Measurements from ENCODE around the gene AGBL2.
"Not testable (repeated sequence)": the region's sequence is repeated elsewhere in the genome, so short reads cannot be mapped to it uniquely, and the experiment has no call there.

Gene AGBL2

GRCh38 chr11:47636331-47636730 lies 78.8 kb downstream of the AGBL2 start:
- not testable (repeated sequence) for H3K4me3 ChIP-seq (ENCODE audit: extremely low read depth, insufficient read depth, low read length, poor library complexity, severe bottlenecking); H3K9me3 ChIP-seq (ENCODE audit: control insufficient read depth, low read length); H3K4me1 ChIP-seq (ENCODE audit: control insufficient read depth, insufficient read depth, low read length, poor library complexity, severe bottlenecking); H3K27ac ChIP-seq (ENCODE audit: low read depth, low read length, severe bottlenecking)
- 100% methylated on average over 2 to 3 of the region's 11 CpGs for WGBS, 2 experiments (ENCODE audit: insufficient coverage in 2 of 2)
- H3K36me3 ChIP-seq (ENCODE audit: control insufficient read depth, insufficient read depth, low read length): peaks cover 63% of the 10 kb centered on the region

- no peaks in the 10 kb centered on the region for H3K4me1 ChIP-seq (ENCODE audit: control insufficient read depth, insufficient read depth, low read length, poor library complexity, severe bottlenecking)
- 88% methylated on average over 1 of the region's 5 CpGs; no CpG with 5 or more reads in 1 of the 2 experiments for whole genome bisulfite sequencing, 2 experiments (ENCODE audit: insufficient coverage in 2 of 2)
- H3K9me3 ChIP-seq (ENCODE audit: control insufficient read depth, low read length): no peaks in the 10 kb centered on the region
- H3K4me3 ChIP-seq (ENCODE audit: extremely low read depth, insufficient read depth, low read length, poor library complexity, severe bottlenecking): no peak overlapping the region
- H3K36me3 ChIP-seq (ENCODE audit: control insufficient read depth, insufficient read depth, low read length): peaks cover 81% of the 10 kb centered on the region
- H3K27ac ChIP-seq (ENCODE audit: low read depth, low read length, severe bottlenecking): no peak overlapping the region
These were observed 83.7 kb downstream of the AGBL2 start for GRCh38 chr11:47631473-47631872.

- Histone ChIP-seq H3K27ac (ENCODE audit: low read depth, low read length, severe bottlenecking) (no peak overlapping the region), H3K4me3 (ENCODE audit: extremely low read depth, insufficient read depth, low read length, poor library complexity, severe bottlenecking) (no peak overlapping the region), H3K4me1 (ENCODE audit: control insufficient read depth, insufficient read depth, low read length, poor library complexity, severe bottlenecking) (no peaks in the 10 kb centered on the region), H3K36me3 (ENCODE audit: control insufficient read depth, insufficient read depth, low read length) (peaks cover 81% of the 10 kb centered on the region), H3K9me3 (ENCODE audit: control insufficient read depth, low read length) (no peaks in the 10 kb centered on the region)
- 94 to 100% methylated on average over 1 to 3 of the region's 4 CpGs for WGBS, 2 experiments (ENCODE audit: insufficient coverage in 2 of 2)
These were observed 87.1 kb downstream of the AGBL2 start for GRCh38 chr11:47628026-47628425.

DNA sequence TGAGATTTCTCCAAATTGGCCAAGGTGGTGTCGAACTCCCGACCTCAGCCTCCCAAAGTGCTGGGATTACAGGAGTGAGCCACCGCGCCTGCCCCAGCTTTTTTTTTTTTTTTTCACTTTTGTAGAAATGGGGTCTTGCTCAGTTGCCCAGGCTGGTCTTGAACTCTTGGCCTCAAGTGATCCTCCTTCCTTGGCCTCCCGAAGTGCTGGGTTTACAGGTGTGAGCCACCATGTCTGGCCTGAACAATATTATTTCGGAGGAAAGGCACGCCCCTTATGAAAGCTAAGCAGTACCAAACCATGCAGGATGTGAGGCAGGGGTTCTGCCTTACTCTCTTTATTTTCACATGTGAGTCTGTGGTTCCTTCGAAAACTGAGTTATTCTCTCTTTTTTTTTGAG lies 88.9 kb downstream of the AGBL2 start:
- 94 to 100% methylated on average over 4 to 5 of the region's 8 CpGs for WGBS, 2 experiments (ENCODE audit: insufficient coverage in 2 of 2)
- Histone ChIP-seq H3K27ac (ENCODE audit: low read depth, low read length, severe bottlenecking) (no peak overlapping the region), H3K36me3 (ENCODE audit: control insufficient read depth, insufficient read depth, low read length) (peaks cover 87% of the 10 kb centered on the region), H3K4me1 (ENCODE audit: control insufficient read depth, insufficient read depth, low read length, poor library complexity, severe bottlenecking) (no peaks in the 10 kb centered on the region), H3K4me3 (ENCODE audit: extremely low read depth, insufficient read depth, low read length, poor library complexity, severe bottlenecking) (no peak overlapping the region), H3K9me3 (ENCODE audit: control insufficient read depth, low read length) (no peaks in the 10 kb centered on the region)

- no peak overlapping the region for H3K4me3 ChIP-seq (ENCODE audit: extremely low read depth, insufficient read depth, low read length, poor library complexity, severe bottlenecking)
- WGBS, 2 experiments (ENCODE audit: insufficient coverage in 2 of 2): 100% methylated on average over 1 of the region's 2 CpGs; no CpG with 5 or more reads in 1 of the 2 experiments
- no peak overlapping the region for H3K27ac ChIP-seq (ENCODE audit: low read depth, low read length, severe bottlenecking)
- H3K9me3 ChIP-seq (ENCODE audit: control insufficient read depth, low read length): no peaks in the 10 kb centered on the region
- H3K36me3 ChIP-seq (ENCODE audit: control insufficient read depth, insufficient read depth, low read length): peaks cover 75% of the 10 kb centered on the region
- no peaks in the 10 kb centered on the region for H3K4me1 ChIP-seq (ENCODE audit: control insufficient read depth, insufficient read depth, low read length, poor library complexity, severe bottlenecking)
These were observed 94.3 kb downstream of the AGBL2 start for GRCh38 chr11:47620836-47621378.

GRCh38 chr11:47617417-47617809 lies 97.8 kb downstream of the AGBL2 start:
- H3K4me3 ChIP-seq (ENCODE audit: extremely low read depth, insufficient read depth, low read length, poor library complexity, severe bottlenecking): no peak overlapping the region
- H3K4me1 ChIP-seq (ENCODE audit: control insufficient read depth, insufficient read depth, low read length, poor library complexity, severe bottlenecking): no peaks in the 10 kb centered on the region
- H3K9me3 ChIP-seq (ENCODE audit: control insufficient read depth, low read length): no peaks in the 10 kb centered on the region
- H3K36me3 ChIP-seq (ENCODE audit: control insufficient read depth, insufficient read depth, low read length): peaks cover 48% of the 10 kb centered on the region
- H3K27ac ChIP-seq (ENCODE audit: low read depth, low read length, severe bottlenecking): no peak overlapping the region
- 93% methylated on average over 2 of the region's 3 CpGs; no CpG with 5 or more reads in 1 of the 2 experiments for WGBS, 2 experiments (ENCODE audit: insufficient coverage in 2 of 2)

DNA sequence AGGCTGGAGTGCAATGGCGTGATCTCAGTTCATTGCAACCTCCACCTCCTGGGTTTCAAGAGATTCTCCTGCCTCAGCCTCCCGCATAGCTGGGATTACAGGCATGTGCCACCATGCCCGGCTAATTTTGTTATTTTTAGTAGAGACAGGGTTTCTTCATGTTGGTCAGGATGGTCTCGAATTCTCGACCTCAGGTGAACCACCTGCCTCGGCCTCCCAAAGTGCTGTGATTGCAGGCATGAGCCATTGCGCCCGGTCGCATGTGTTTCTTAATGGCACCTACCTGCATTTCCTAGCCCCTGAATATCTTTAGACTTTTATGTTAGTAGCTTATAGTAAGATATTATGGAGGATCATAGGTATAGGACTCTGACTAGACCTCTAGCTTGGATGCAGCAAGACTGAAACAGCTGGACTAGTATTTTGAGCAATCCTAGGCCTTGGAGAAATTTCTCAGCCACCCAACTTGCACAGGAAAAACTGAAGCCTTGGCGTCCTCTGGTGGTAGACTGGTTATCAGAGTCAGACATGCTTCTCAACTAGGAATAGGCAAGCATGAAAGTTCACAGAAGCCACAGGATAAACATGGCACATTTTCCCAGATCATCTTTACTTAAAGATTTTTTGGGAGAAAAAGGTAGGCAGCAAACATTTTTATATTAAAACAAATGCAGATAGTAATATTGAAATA lies 98.3 kb downstream of the AGBL2 start:
- 76 to 99% methylated on average over 4 to 7 of the region's 10 CpGs for WGBS, 2 experiments (ENCODE audit: insufficient coverage in 2 of 2)
- Histone ChIP-seq H3K4me1 (ENCODE audit: control insufficient read depth, insufficient read depth, low read length, poor library complexity, severe bottlenecking) (no peaks in the 10 kb centered on the region), H3K4me3 (ENCODE audit: extremely low read depth, insufficient read depth, low read length, poor library complexity, severe bottlenecking) (no peak overlapping the region), H3K36me3 (ENCODE audit: control insufficient read depth, insufficient read depth, low read length) (peaks cover 43% of the 10 kb centered on the region), H3K27ac (ENCODE audit: low read depth, low read length, severe bottlenecking) (no peak overlapping the region), H3K9me3 (ENCODE audit: control insufficient read depth, low read length) (no peaks in the 10 kb centered on the region)

DNA sequence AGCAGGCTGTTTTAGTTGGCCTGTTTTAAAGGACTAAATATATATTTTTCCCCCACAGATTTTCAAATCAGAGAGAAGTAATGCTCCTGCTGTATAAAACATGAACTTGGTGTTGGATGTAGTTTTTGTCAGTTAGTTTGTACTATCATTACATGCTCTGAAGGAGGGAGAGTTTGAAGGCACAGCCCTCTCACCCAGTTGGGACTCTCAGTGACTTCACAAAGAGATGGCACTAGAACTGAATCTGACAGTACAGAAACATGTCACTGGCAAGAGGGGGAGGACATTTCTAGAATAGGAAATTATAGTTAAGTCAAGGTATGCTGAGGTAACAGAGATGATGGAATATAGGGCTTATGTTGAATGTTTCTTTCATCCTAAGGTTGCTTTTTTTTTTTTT lies 99.9 kb downstream of the AGBL2 start:
- Histone ChIP-seq H3K27ac (ENCODE audit: low read depth, low read length, severe bottlenecking) (no peak overlapping the region), H3K4me1 (ENCODE audit: control insufficient read depth, insufficient read depth, low read length, poor library complexity, severe bottlenecking) (no peaks in the 10 kb centered on the region), H3K9me3 (ENCODE audit: control insufficient read depth, low read length) (no peaks in the 10 kb centered on the region), H3K36me3 (ENCODE audit: control insufficient read depth, insufficient read depth, low read length) (peaks cover 30% of the 10 kb centered on the region), H3K4me3 (ENCODE audit: extremely low read depth, insufficient read depth, low read length, poor library complexity, severe bottlenecking) (no peak overlapping the region)

GRCh38 chr11:47611348-47611794 lies 103.8 kb downstream of the AGBL2 start:
- Histone ChIP-seq H3K4me3 (ENCODE audit: extremely low read depth, insufficient read depth, low read length, poor library complexity, severe bottlenecking) (no peak overlapping the region), H3K9me3 (ENCODE audit: control insufficient read depth, low read length) (no peaks in the 10 kb centered on the region), H3K27ac (ENCODE audit: low read depth, low read length, severe bottlenecking) (no peak overlapping the region), H3K36me3 (ENCODE audit: control insufficient read depth, insufficient read depth, low read length) (peaks cover 8% of the 10 kb centered on the region), H3K4me1 (ENCODE audit: control insufficient read depth, insufficient read depth, low read length, poor library complexity, severe bottlenecking) (peaks cover 15% of the 10 kb centered on the region)
- WGBS, 2 experiments (ENCODE audit: insufficient coverage in 2 of 2): 96 to 100% methylated on average over 2 to 3 of the region's 6 CpGs

- 92 to 97% methylated on average over 3 of the region's 3 CpGs for WGBS, 2 experiments (ENCODE audit: insufficient coverage in 2 of 2)
- Histone ChIP-seq H3K9me3 (ENCODE audit: control insufficient read depth, low read length) (no peaks in the 10 kb centered on the region), H3K4me3 (ENCODE audit: extremely low read depth, insufficient read depth, low read length, poor library complexity, severe bottlenecking) (no peak overlapping the region), H3K27ac (ENCODE audit: low read depth, low read length, severe bottlenecking) (no peak overlapping the region), H3K36me3 (ENCODE audit: control insufficient read depth, insufficient read depth, low read length) (peaks cover 3% of the 10 kb centered on the region), H3K4me1 (ENCODE audit: control insufficient read depth, insufficient read depth, low read length, poor library complexity, severe bottlenecking) (peaks cover 15% of the 10 kb centered on the region)
These were observed 105.5 kb downstream of the AGBL2 start for GRCh38 chr11:47609675-47610074.
